Adrenal gland (tissue), 12 donors: ENCODE data around the gene DUSP21. TPM values are rescaled to one million over a fixed set of nuclear protein-coding genes. Genes with fewer than 3 reads are reported as not detected.

Experiments used
- DNase-seq, 7 donors: peaks; one replicate each; pipeline ENCODE4 v3.0.0-alpha.2; 2019 to 2020
- H3K27ac ChIP-seq, 5 donors: fragments of 200-600 bp; sonication (generic) in 4 of 5; 1 replicate in 3 of 5; 2 replicates in 2 of 5; pipeline versions ENCODE4 v1.5.1 to v1.8.0; 2016 to 2020; ENCODE audit warnings: mild to moderate bottlenecking in 1 of 5
- H3K27me3 ChIP-seq: fragments of 200-600 bp; 2 replicates; pipeline ENCODE4 v1.8.0; 2021
- H3K36me3 ChIP-seq, 2 donors: fragments of 200-600 bp; replicated peaks in 1 of 2; 1 replicate in 1 of 2; 2 replicates in 1 of 2; pipeline versions ENCODE4 v1.5.1 to v1.8.0; 2018 to 2022
- H3K4me1 ChIP-seq, 2 donors: fragments of 200-600 bp; replicated peaks in 1 of 2; 1 replicate in 1 of 2; 2 replicates in 1 of 2; pipeline versions ENCODE4 v1.5.1 to v1.8.0; 2018 to 2021
- H3K4me3 ChIP-seq, 4 donors: fragments of 200-600 bp; sonication (generic) in 3 of 4; one replicate each; pipeline ENCODE4 v1.5.1; 2016 to 2018
- H3K9me3 ChIP-seq, 3 donors: fragments of 200-600 bp; sonication (generic) in 1 of 3; replicated peaks in 1 of 3; 1 replicate in 2 of 3; 2 replicates in 1 of 3; pipeline versions ENCODE4 v1.5.1 to v1.8.0; 2016 to 2021
- POLR2A ChIP-seq, 2 donors: fragments of 450-650 bp; IDR thresholded peaks; one replicate each; pipeline ENCODE4 v1.6.1; 2017; ENCODE audit warnings: antibody characterized with exemption in 2 of 2, mild to moderate bottlenecking in 2 of 2, moderate library complexity in 1 of 2
- WGBS, 4 donors: extraction: QIAGEN DNeasy Blood & Tissue Kit in 2 of 4; methylation state at CpG; one replicate each; pipeline versions ENCODE4 v1.1.5 to v1.1.7; 2013 to 2017; 5-methylcytosine and 5-hydroxymethylcytosine counted together
- intact Hi-C, 2 donors: fragments of 100-400 bp; cut with DNase I; formaldehyde crosslinking; loops; one replicate each; pipeline versions ENCODE4 v1.14.1 to v1.15.0; 2022 to 2023
- polyA plus RNA-seq, 3 donors: library from polyadenylated mRNA; stranded (reverse); fragments of 200-250 nt in 2 of 3; fragments of 350-450 nt in 1 of 3; fragmentation: Illumina TruSeq in 1 of 3; extraction: RNeasy Lipid Tissue Mini Kit (QIAGEN cat#74804) in 1 of 3; gene quantifications; one replicate each; pipeline ENCODE4 v1.2.3, GENCODE V29; 2013 to 2014
- total RNA-seq, 9 donors: library from RNA; depleted of rRNA in 4 of 9; stranded (reverse); fragments of >200 nt in 4 of 9; fragments of 120-200 nt in 1 of 9; fragmentation: NEBNext Ultra II Directional in 1 of 9; extraction: Animal tissue kit (Norgen Biotek cat#: 25700) in 1 of 9; gene quantifications; one replicate each; pipeline versions ENCODE4 v1.1.0 to v1.2.4, GENCODE V29; 2013 to 2023
- TF ChIP-seq, protein P1 (sequence below), 6 experiments: fragments of 450-650 bp in 4 of 6; fragments of 200-600 bp in 2 of 6; sonication (generic) in 1 of 6; IDR thresholded peaks; 1 replicate in 5 of 6; 2 replicates in 1 of 6; pipeline versions ENCODE4 v1.5.1 to v1.8.0; 2016 to 2021; ENCODE audit warnings: antibody characterized with exemption in 6 of 6, mild to moderate bottlenecking in 2 of 6, moderate library complexity in 1 of 6
- donor health status: healthy with polysubstance abuse.
- donor health status: Bipolar disorder and iron deficiency.
- donor health status: DM: yes; HTN: yes; CAD: no.
- donor health status: DM: no; HTN: no; CAD: no.
- donor health status: DM: no; HTN: no; CAD: no.
- donor health status: DM: yes; HTN: yes; CAD: no.

Gene DUSP21
- total and polyA plus RNA-seq, 12 donors, result not detected

DNA sequence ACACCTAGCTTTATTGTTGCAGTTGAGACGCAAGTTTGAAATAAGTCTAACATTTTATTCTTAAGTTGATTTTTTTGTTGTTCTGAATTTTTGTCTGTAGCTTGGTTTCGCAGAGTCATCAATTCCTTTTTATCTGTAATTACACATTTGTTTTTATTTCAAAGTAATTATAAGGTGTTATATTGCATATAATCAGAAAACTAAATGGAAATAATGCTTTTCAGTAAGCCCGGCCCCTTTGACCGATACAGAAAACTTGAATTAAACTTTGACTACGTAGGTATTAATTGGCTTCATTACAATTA is 31.3 kb downstream of the DUSP21 start:
- no peaks in the 10 kb centered on the region for H3K27me3 ChIP-seq
- WGBS, 4 donors, result 7 to 23% (median 13%) methylated on average over 5 of the region's 5 CpGs
- H3K36me3 ChIP-seq, result no peaks in the 10 kb centered on the region
- peak overlapping the region in 2 of 5 donors; percentile 94 to 98 for H3K27ac ChIP-seq
- H3K4me3 ChIP-seq, result peak overlapping the region in 2 of 4 donors; percentile 92
- no peaks in the 10 kb centered on the region for H3K9me3 ChIP-seq
- TF ChIP-seq, protein P1, sequence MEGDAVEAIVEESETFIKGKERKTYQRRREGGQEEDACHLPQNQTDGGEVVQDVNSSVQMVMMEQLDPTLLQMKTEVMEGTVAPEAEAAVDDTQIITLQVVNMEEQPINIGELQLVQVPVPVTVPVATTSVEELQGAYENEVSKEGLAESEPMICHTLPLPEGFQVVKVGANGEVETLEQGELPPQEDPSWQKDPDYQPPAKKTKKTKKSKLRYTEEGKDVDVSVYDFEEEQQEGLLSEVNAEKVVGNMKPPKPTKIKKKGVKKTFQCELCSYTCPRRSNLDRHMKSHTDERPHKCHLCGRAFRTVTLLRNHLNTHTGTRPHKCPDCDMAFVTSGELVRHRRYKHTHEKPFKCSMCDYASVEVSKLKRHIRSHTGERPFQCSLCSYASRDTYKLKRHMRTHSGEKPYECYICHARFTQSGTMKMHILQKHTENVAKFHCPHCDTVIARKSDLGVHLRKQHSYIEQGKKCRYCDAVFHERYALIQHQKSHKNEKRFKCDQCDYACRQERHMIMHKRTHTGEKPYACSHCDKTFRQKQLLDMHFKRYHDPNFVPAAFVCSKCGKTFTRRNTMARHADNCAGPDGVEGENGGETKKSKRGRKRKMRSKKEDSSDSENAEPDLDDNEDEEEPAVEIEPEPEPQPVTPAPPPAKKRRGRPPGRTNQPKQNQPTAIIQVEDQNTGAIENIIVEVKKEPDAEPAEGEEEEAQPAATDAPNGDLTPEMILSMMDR (IDR thresholded peaks at IDR 0.05), result no peak
- TF ChIP-seq POLR2A (IDR thresholded peaks at IDR 0.05), result no peak
- intact Hi-C loops, result no loop called here
- peaks cover 4 to 55% of the 10 kb centered on the region in 2 donors for H3K4me1 ChIP-seq
- DNase-seq, result no peak

GRCh38 chrX:44876086-44876485 is 32.3 kb downstream of the DUSP21 start:
- TF ChIP-seq POLR2A (IDR thresholded peaks at IDR 0.05), result no peak
- TF ChIP-seq, protein P1 (IDR thresholded peaks at IDR 0.05), result no peak
- WGBS, 4 donors, result 20 to 40% (median 28%) methylated on average over 4 of the region's 4 CpGs
- no peaks in the 10 kb centered on the region for H3K27me3 ChIP-seq
- no peak for DNase-seq
- H3K27ac ChIP-seq, result peak overlapping the region in 1 of 5 donors; percentile 94
- H3K36me3 ChIP-seq, result no peaks in the 10 kb centered on the region
- no peaks in the 10 kb centered on the region for H3K9me3 ChIP-seq
- peaks cover 4 to 51% of the 10 kb centered on the region in 2 donors for H3K4me1 ChIP-seq
- H3K4me3 ChIP-seq, result peak overlapping the region in 1 of 4 donors; percentile 92
- intact Hi-C loops, result no loop called here

DNA sequence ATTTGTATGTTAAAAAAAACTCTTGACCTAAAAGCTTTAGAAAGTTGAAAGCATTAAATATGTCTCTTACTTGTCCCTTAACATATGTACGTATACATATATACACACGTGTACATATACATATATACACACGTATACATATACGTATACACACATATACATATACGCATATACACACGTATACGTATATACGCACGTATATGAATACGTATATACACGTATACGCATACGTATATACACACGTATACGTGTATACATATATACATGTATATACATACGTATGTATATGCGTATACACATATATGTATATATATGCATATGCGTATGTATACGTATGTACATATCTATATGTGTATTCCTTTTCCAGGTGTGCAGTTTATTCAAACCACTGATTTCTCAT is 32.9 kb downstream of the DUSP21 start:
- Histone ChIP-seq H3K9me3 (no peaks in the 10 kb centered on the region), H3K4me3 (no peak overlapping the region), H3K4me1 (peaks cover 5 to 45% of the 10 kb centered on the region in 2 donors), H3K36me3 (no peaks in the 10 kb centered on the region), H3K27ac (no peak overlapping the region), H3K27me3 (no peaks in the 10 kb centered on the region)
- 82 to 90% (median 85%) methylated on average over 19 of the region's 19 CpGs for WGBS, 4 donors
- TF ChIP-seq POLR2A (IDR thresholded peaks at IDR 0.05), result no peak
- TF ChIP-seq, protein P1 (IDR thresholded peaks at IDR 0.05), result no peak
- intact Hi-C loops, result no loop called here
- DNase-seq, result no peak

DNA sequence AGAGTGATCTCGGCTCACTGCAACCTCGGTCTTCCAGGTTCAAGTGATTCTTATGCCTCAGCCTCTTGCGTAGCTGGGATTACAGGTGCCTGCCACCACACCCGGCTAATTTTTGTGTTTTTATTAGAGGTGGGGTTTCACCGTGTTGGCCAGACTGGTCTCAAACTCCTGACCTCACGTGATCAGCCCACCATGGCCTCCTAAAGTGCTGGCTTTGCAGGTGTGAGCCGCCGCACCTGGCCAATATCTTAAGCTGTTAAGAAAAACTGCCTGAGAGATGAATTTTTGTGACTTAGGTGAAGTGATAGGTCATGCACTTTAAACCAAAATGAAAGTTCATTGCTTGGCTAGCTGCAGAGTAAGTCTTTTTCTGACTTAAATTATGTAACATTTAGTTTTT is 35.0 kb downstream of the DUSP21 start:
- no peak for TF ChIP-seq POLR2A (IDR thresholded peaks at IDR 0.05)
- TF ChIP-seq, protein P1 (IDR thresholded peaks at IDR 0.05), result no peak
- DNase-seq, result no peak
- 88 to 95% (median 92%) methylated on average over 6 to 8 of the region's 8 CpGs for whole genome bisulfite sequencing, 4 donors
- Histone ChIP-seq H3K9me3 (no peaks in the 10 kb centered on the region), H3K27ac (no peak overlapping the region), H3K36me3 (no peaks in the 10 kb centered on the region), H3K4me3 (no peak overlapping the region), H3K27me3 (no peaks in the 10 kb centered on the region), H3K4me1 (peaks cover 11 to 56% of the 10 kb centered on the region in 2 donors)
- intact Hi-C loops, result no loop called here
